ENCODE results near the gene NTN1.
"Not testable (repeated sequence)": the region's sequence is repeated elsewhere in the genome, so short reads cannot be mapped to it uniquely, and the experiment has no call there.

The NTN1 gene

DNA sequence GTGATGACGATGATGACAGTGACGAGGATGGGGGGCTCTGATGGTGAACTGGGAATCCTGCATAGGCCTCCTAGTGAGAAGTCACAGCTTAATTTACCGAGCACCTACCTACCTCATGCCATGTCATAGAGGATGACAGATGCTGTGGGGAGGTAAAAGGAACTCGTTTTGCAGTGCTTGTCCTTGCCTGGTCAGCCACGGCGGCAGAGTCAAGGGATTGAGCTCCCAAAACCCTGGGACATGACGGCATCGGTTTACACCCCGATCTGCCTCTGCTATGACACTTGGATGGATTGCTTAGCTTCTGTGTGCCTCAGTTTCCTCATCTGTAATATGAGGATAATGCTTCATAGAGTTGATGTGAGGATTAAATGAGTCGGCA lies 103.2 kb downstream of the NTN1 start:
- DNase-seq (ENCODE audit: low spot score): no peak

- no peak for DNase-seq (ENCODE audit: low spot score)
Measured at GRCh38 chr17:9125722-9126121, 104.4 kb downstream of the NTN1 start.

GRCh38 chr17:9127340-9127739 lies 106.0 kb downstream of the NTN1 start:
- DNase-seq (ENCODE audit: low spot score): no peak

GRCh38 chr17:9131371-9131770 lies 110.1 kb downstream of the NTN1 start:
- no peak for DNase-seq (ENCODE audit: low spot score)

DNA sequence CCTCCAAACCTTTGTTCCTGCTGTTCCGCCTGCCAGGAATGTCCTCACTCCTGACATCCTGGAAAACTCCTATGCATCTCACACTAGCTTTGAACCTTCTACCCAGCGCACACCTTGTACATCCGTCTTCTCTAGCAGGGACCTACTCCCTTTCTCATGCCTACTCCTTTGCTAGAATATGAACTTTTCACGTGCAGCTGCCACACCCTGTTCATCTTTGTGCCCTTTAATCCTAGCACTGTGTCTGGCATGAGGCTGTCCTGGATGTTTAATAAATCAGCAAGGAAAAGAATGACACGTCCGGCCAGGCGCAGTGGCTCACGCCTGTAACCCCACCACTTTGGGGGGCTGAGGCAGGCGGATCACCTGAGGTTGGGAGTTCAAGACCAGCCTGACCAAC lies 111.0 kb downstream of the NTN1 start:
- DNase-seq (ENCODE audit: low spot score): no peak

- no peak for DNase-seq (ENCODE audit: low spot score)
Measured at GRCh38 chr17:9132944-9133610, 111.8 kb downstream of the NTN1 start.

GRCh38 chr17:9138161-9138717 lies 116.9 kb downstream of the NTN1 start:
- no peak for DNase-seq (ENCODE audit: low spot score)

GRCh38 chr17:9139695-9140094 lies 118.4 kb downstream of the NTN1 start:
- DNase-seq (ENCODE audit: low spot score): no peak

DNA sequence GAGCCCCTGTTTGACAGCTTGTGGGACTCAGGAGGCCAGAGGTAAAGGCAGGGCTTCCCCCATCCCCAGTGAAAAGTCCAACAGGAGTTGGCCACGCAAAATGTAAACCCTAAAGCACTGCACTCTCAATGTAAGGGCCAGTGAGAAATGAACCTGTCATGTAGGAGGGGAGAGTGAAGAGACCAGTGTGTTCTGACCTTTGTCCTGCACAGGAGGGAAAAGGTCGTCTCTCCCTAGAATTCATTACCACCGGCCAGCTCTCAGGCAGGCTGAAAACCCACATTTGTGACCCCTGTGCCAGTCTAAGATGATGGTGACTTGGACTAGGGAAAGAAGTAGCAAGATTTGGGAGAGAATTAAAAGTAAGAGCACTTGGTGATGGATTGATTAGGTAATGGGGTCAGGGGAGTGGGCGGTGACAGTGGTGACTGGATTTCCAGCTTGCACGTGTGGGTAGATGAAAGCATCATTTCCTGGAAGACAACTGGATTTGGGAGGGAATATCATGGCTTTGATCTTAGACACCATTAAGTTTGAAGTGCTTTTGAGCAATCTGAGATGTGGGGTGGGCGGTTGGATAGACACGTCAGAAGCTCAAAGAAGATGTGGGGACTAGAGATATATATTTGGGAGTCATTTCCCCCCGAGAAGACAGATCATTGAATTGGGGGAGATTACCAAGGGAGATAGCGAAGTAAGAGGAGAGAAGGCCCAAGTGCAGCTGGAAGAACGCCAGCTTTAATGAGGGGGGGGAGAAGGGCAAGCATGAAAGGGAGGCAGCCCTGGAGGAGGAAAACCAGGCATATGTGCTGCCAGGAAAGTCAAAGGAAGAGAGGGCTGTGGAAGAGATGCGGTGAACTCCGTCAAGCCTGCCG lies 119.5 kb downstream of the NTN1 start:
- no peak for DNase-seq (ENCODE audit: low spot score)

GRCh38 chr17:9141425-9141753 lies 120.1 kb downstream of the NTN1 start:
- no peak for DNase-seq (ENCODE audit: low spot score)

GRCh38 chr17:9142772-9143494 lies 121.6 kb downstream of the NTN1 start:
- no peak for DNase-seq (ENCODE audit: low spot score)

DNA sequence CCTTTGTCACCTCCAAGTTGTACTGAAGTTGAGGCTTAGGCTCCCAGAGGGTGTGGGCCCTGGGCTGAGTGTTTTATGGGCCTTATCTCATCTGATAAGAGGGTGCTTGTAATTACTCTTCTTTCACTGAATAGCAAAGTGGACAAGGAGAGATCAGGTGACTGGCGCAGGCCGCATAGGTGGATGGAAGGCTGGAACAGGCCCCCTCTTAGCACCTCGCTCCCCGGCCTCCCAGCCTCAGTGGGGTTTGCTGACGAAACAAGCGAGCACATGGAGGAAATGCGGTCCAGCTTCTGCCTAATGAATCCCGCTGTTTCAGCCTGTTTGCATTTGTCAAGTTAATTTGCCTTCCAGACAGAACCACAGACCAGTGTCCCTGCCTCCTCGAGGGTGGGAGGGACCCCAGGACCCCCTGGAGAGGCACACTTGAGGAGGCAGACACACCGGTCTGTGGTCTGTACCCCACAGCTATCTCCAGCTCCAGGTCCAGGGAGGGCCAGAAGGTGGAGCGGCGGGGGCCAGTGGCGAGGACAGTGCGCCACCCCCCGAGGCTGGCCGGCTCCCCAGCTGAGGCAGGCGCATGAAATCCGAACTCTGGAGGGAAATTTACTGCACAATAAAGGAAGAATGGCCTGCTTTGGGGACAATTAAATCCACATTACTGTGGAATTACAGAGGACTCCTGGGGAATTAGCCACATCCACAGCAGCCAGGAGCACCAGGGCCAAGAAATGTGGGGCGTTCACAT lies 123.4 kb downstream of the NTN1 start:
- no peak for DNase-seq (ENCODE audit: low spot score)

GRCh38 chr17:9146064-9146463 lies 124.8 kb downstream of the NTN1 start:
- no peak for DNase-seq (ENCODE audit: low spot score)

DNA sequence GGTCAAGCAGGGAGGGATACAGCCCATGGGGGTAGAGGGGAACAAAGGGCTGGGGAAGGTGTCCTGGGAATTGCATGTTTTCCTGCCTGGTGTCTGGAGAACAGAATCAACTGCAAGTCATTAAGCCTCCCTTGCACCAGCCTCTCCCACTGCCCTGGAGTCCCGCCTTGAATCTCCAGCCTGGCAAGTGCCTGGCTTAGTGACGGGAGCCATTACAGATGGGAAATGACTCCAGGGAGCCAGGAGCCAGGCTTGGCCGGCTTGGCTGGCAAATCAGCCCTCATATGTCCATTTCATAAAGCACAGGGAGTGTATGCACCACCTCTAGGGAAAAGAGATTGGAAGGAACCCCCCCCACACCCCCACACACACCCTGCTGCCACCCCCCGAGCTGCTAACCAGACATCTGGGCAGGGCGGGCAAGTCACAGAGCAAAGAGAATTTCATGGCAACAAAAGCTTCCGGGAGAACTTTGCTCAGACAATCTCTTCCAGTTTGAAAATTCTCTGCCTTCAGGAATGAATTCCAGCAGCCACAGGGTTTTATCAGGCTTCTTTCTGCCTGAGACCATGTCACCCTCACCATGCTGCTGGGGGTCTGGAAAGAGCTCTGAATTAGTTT lies 127.7 kb downstream of the NTN1 start:
- DNase-seq (ENCODE audit: low spot score): no peak

DNA sequence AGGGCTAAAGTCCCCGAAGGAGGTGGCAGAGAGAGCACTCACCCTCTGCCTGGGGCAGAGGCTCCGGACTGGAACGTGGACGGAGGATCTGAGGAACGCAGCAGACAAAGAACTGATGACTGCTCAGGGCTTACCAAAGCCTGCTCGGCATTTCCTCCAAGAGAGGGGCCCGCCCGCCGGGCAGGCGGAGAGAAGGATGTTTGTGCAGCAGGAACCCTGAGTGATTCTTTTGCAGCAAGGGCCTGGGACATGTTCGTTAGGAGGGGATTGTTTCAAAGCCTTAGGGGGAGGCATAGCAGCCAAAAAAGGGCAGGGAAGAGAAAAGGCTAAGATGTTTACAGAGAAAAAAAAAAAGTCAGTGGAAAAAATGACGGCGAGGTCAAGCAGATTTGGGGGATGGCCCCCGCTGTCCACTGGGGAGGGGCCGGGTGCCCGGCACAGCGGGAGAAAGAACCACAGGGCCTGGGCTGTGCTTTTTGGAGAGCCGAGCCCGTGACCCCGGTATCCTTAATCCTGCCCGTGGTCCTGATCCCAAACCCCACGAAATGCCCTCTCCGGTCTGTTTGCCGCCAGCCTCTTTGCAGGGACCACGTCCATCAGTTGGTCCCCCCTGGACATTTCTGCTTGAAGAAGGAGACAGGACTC lies 129.3 kb downstream of the NTN1 start:
- no peak for DNase-seq (ENCODE audit: low spot score)

DNA sequence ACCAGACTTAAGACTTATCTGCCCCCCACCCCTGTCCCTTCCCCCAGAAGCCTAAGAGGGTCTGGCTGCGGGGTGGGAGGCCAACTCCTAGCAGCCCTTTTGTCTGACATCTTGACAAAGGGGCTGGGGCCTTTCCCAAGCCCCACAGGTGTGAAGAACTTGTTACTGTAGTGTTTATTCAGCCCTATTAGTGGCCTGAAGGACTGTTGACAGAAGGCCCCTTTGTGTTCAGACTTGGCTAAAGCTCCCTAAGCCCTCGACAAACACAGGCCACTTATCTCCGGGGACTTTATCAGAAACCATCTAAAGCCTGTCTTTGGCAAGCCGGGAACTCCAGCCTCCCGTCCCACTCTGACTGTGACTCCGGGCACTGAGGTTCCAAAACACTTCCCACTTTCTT lies 129.8 kb downstream of the NTN1 start:
- no peak for DNase-seq (ENCODE audit: low spot score)

DNA sequence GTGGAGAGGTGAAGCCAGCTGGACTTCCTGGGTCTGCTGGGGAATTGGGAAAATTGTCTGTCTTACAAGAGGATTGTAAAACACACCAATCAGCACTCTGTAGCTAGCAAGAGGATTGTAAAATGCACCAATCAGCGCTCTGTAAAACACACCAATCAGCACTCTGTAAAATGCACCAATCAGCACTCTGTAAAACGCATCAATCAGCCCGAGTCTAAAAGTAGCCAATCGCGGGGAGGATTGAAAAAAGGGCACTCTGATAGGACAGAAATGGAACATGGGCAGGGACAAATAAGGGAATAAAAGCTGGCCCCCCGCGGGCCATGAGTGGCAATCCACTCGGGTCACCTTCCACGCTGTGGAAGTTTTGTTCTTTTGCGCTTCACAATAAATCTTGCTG lies 130.4 kb downstream of the NTN1 start:
- DNase-seq (ENCODE audit: low spot score): not testable (repeated sequence)

- no peak for DNase-seq (ENCODE audit: low spot score)
Measured at GRCh38 chr17:9158544-9159452, 137.5 kb downstream of the NTN1 start.

- no peak for DNase-seq (ENCODE audit: low spot score)
Measured at GRCh38 chr17:9162275-9162985, 141.1 kb downstream of the NTN1 start.

Measured in CD4-positive, alpha-beta T cell treated with Interleukin-15 for 4 hours (primary cell).